Activated naive CD8-positive, alpha-beta T cell treated with anti-CD3 and anti-CD28 coated beads for 36 hours (primary cell): ENCODE measurements around the gene TNFRSF6B. TPM values are rescaled to one million over a fixed set of nuclear protein-coding genes. Genes with fewer than 3 reads are reported as not detected.
"Not testable (repeated sequence)": the region's sequence is repeated elsewhere in the genome, so short reads cannot be mapped to it uniquely, and the experiment has no call there.

ENCODE experiments used
- DNase-seq: peaks from one replicate; pipeline ENCODE4 v3.0.0; 2021
- H3K27ac Mint-ChIP-seq: one replicate; pipeline ENCODE4 v1.8.0; 2022; ENCODE audit warnings: mild to moderate bottlenecking, moderate library complexity, mixed read lengths
- H3K27me3 Mint-ChIP-seq: one replicate; pipeline ENCODE4 v1.8.0; 2022; ENCODE audit warnings: mild to moderate bottlenecking, mixed read lengths
- H3K36me3 Mint-ChIP-seq: one replicate; pipeline ENCODE4 v1.8.0; 2021; ENCODE audit warnings: mild to moderate bottlenecking, mixed read lengths
- H3K4me1 Mint-ChIP-seq: one replicate; pipeline ENCODE4 v1.8.0; 2021; ENCODE audit warnings: mixed read lengths
- H3K4me3 Mint-ChIP-seq: one replicate; pipeline ENCODE4 v1.8.0; 2022; ENCODE audit warnings: mild to moderate bottlenecking, moderate library complexity, mixed read lengths
- H3K9me3 Mint-ChIP-seq: one replicate; pipeline ENCODE4 v1.8.0; 2022; ENCODE audit warnings: mixed read lengths
- total RNA-seq, 2 experiments: library from RNA; stranded (reverse); gene quantifications; one replicate each; pipeline ENCODE4 v1.2.3, GENCODE V29; 2021

TNFRSF6B gene
- total RNA-seq, 2 experiments from 2014 or later: not detected

DNA sequence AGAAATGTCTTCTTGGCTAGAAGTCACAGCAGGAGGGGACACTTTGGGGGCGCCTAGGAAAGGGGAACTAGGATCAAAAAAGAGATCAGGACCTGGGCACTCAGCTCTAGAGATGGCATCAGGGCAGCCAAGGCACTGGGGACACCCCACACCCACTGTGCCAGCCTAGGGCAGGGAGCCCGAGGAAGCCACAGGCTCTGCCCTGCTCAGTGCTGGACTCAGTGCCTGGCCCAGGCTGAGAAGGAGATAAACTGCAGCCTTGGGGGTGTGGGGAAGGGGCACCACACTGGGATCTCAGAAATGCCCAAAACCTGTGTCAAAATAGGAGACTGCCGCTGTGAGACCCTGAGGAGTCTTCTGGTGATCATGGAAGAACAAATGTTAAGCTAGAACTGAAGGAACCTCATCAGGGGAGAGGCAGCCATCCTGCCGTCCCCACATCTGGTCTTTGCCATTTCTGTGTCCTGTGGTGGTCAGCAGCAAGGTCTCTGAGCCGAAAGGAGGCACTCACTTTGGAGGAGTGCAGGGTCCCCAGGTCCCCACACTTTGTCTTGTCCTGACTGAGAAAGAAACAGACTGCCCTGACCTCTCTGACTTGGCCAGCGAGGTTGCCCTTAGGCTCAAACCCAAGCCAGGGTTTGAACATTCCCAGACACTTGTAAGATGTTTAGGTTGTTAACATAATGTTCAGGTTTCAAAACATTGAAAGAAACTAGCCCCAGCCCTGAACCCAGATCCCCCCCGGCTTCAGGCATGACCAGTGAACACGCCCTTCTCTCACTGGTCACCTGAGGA, 9.0 kb downstream of the TNFRSF6B start:
- DNase-seq: no peak
- Mint-ChIP-seq H3K4me3 (no peak overlapping the region), H3K27me3 (no peaks in the 10 kb centered on the region), H3K27ac (peak overlapping the region; percentile 42), H3K36me3 (peaks cover 30% of the 10 kb centered on the region), H3K4me1 (peaks cover 22% of the 10 kb centered on the region), H3K9me3 (no peaks in the 10 kb centered on the region)

DNA sequence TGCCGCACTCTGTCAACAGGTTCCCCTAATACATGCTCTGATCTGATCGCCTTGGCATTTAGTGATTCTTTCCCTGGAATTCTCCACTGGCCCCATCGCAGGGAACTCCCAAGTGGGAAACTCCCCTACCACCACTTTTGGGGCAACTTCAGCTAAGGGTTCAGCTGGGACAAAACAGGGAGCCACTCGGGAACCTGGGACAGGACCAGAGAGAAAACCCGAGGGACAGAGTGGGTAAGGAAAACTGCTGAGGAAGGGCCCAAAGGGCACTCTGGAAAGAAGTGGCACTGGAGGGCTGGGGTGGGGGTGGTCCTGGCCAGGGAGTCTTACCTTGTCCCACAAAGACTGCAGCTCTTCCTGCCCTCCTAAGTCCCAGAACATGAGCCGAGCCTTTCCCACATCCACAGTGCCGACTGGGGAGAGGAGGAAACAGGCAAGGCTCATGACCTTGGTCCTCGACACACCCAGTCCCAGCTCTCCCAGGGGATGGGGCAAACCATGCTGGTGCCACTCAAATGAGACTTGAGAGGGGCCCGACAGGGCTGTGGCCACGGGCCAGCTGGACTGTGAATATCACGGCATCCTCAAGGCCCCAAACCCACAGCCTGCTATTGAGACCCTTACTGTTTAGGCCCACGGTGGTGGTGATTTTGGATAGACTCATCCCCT, 9.7 kb downstream of the TNFRSF6B start:
- no peak for DNase-seq
- Mint-ChIP-seq H3K4me3 (peak overlapping the region; percentile 86), H3K9me3 (no peaks in the 10 kb centered on the region), H3K27ac (peak overlapping the region; percentile 79), H3K27me3 (no peaks in the 10 kb centered on the region), H3K36me3 (peaks cover 37% of the 10 kb centered on the region), H3K4me1 (peaks cover 29% of the 10 kb centered on the region)

DNA sequence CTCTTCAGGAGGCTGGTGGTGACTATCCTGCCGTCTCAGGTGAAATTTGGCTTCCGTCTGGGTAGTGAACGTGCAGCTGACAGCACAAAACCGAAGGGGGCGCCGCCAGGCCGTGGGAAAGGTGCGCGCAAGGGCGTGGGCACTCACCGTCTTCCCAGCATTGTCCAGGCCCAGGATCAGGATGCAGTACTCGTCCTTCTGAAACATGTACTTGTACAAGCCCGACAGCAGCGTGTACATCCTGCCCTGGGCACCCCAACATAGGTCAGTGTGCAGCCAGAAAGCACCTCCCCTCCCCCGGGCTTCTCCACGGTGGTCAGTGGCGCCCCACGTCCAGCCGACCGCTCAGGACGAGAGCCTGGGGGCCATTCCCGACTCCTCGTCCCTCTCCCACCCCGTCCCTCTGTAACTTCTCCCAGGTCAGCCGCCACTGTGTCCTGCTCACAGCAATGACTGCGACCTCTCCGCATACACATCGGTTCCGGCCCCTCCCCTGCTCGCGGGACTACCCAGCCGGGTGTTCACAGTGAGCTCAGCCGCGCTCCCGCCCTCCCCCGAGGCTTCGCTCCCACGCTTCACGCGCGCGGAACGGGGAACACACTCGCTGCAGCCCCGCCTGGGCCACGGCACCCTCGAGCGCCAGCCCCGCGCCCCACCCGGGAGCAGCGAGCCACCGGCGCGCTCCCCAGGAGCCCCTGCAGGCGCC, 10.6 kb downstream of the TNFRSF6B start:
- Mint-ChIP-seq H3K36me3 (peaks cover 44% of the 10 kb centered on the region), H3K27ac (peak overlapping the region; percentile 79), H3K27me3 (no peaks in the 10 kb centered on the region), H3K9me3 (no peaks in the 10 kb centered on the region), H3K4me3 (peak overlapping the region; percentile 86), H3K4me1 (peaks cover 30% of the 10 kb centered on the region)
- peak; percentile 75 for DNase-seq

DNA sequence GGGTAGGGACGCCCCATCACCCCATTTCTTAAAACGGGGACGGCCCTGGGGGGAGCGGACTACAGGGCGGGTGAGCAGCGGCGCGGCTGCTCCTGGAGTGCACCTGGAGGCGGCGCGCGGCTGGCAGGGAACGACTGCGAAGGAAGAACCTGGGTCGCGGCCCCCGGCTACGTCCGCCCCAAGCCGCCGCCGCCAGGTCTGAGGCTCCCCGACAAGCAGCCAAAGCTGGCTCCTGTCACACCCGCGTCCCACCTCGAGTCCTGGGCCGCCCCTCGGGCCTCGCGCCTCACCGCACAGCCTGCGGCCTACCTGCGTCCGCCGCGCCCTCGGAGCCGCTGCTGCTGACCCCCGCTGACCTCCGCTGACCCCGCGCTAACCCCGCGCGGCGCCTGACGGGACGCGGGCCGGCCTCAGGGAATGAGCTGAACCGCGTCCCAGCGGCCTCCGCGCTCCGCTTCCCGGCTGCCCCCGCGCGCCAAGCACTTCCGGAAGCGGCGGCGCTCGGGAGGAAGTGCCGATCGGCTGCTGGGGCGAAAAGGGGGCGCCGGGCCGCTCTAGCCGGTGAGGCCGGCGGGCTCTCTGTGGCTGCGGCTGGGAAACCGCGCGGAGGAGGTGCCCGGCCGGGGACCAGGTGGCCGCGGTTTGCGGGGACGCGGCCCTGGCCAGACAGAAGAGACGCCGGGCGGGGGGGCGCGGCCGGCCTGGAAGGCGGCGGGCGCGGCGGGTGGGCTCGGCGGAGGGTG, 11.3 kb downstream of the TNFRSF6B start, which contains the start of the genes ARFRP1 and ZGPAT:
TSS of gene ARFRP1 (minus strand) at position 419 of the 743 bp plus-strand sequence. CDS start 885 bp downstream, outside the sequence.
TSS of gene ZGPAT (plus strand) at position 482 of the 743 bp plus-strand sequence. CDS start 542 bp downstream, outside the sequence.
- no peaks in the 10 kb centered on the region for H3K27me3 Mint-ChIP-seq
- H3K4me1 Mint-ChIP-seq: peaks cover 30% of the 10 kb centered on the region
- H3K9me3 Mint-ChIP-seq: no peaks in the 10 kb centered on the region
- peak within 1 kb of the TSS; percentile 89 for H3K4me3 Mint-ChIP-seq
- peaks cover 51% of the 10 kb centered on the region for H3K36me3 Mint-ChIP-seq
- DNase-seq: peak; percentile 92
- H3K27ac Mint-ChIP-seq: peak within 1 kb of the TSS; percentile 79

DNA sequence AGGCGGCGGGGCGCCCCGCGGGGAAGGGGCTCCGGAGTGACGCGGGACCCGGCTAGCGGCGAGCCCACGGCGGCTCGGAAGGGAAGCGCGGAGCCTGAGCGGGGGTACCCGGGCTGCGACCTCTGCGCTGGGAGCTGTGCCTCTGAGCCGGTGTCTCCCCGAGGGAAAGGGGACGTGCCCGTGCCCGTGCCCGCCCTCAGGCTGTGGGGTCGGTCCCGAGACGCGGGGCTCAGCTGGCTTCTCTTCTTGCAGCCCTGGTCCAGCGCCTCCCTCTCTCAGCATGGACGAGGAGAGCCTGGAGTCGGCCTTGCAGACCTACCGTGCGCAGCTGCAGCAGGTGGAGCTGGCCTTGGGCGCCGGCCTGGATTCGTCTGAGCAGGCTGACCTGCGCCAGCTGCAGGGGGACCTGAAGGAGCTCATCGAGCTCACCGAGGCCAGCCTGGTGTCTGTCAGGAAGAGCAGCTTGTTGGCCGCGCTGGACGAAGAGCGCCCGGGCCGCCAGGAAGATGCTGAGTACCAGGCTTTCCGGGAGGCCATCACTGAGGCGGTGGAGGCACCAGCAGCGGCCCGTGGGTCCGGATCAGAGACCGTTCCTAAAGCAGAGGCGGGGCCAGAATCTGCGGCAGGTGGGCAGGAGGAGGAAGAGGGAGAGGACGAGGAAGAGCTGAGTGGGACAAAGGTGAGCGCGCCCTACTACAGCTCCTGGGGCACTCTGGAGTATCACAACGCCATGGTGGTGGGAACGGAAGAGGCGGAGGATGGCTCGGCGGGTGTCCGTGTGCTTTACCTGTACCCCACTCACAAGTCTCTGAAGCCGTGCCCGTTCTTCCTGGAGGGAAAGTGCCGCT, 12.1 kb downstream of the TNFRSF6B start:
- H3K27ac Mint-ChIP-seq: peak overlapping the region; percentile 63
- peaks cover 30% of the 10 kb centered on the region for H3K4me1 Mint-ChIP-seq
- no peaks in the 10 kb centered on the region for H3K27me3 Mint-ChIP-seq
- no peaks in the 10 kb centered on the region for H3K9me3 Mint-ChIP-seq
- peaks cover 53% of the 10 kb centered on the region for H3K36me3 Mint-ChIP-seq
- peak; percentile 33 for DNase-seq
- peak overlapping the region; percentile 89 for H3K4me3 Mint-ChIP-seq

DNA sequence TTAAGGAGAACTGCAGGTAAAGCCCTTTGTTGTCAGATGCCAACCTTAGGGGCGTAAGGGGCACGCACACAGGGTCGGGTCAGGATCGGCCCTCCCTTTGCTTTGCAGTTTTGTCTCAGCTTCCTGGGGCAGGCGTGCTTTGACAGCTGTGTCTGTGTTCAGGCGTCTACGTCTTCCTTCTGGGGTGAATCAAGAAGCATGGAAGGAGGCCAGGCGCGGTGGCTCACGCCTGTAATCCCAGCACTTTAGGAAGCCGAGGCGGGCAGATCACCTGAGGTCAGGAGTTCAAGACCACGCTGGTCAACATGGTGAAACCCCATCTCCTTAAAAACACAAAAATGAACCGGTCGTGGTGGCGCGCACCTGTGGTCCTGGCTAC, 12.7 kb downstream of the TNFRSF6B start:
- Mint-ChIP-seq H3K9me3 (peaks cover 3% of the 10 kb centered on the region), H3K27ac (peak overlapping the region; percentile 63), H3K4me3 (peak overlapping the region; percentile 89), H3K36me3 (peaks cover 58% of the 10 kb centered on the region), H3K27me3 (no peaks in the 10 kb centered on the region), H3K4me1 (peaks cover 30% of the 10 kb centered on the region)
- no peak for DNase-seq

DNA sequence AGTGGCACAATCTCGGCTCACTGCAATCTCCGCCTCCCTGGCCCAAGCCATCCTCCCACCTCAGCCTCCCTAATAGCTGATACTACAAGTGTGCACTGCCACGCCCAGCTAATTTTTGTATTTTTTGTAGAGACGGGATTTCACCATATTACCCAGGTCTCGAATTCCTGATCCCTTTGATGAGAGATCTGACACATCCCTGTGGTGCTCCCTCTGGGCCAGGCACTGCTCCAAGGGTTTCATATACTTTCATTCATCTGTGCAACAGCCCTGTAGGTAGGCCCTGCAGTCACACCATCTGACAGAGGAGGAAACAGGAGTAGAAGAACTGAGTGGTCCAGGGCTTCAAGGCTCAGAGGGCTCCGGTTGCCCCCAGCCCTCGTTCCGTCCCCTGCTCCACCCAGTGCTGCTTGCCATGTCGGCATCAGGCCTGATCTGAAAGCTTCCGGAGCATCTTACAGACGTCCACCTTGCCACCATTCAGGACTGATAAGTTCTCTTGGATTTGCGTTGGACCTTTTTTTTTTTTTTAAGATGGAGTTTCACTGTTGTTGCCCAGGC, 14.7 kb downstream of the TNFRSF6B start:
- H3K9me3 Mint-ChIP-seq: peaks cover 12% of the 10 kb centered on the region
- no peak overlapping the region for H3K27ac Mint-ChIP-seq
- DNase-seq: no peak
- H3K36me3 Mint-ChIP-seq: peaks cover 66% of the 10 kb centered on the region
- peaks cover 30% of the 10 kb centered on the region for H3K4me1 Mint-ChIP-seq
- H3K27me3 Mint-ChIP-seq: no peaks in the 10 kb centered on the region
- H3K4me3 Mint-ChIP-seq: no peak overlapping the region

DNA sequence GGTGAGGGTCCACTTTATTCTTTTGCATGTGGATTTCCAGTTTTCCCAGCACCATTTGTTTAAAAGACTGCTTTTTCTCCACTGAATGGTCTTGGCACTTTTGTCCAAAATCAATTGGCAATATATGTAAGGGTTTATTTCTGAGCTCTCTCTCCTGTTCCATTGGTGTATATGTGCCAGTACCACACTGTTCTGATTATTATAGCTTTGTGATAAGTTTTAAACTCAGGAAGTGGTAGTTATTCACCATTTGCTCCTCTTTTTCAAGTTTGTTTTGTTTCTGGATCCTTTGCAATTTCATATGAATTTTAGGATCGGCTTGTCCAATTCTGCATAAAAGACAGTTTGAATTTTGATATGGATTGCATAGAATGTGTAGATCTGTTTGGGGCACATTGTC, 15.7 kb downstream of the TNFRSF6B start:
- Mint-ChIP-seq H3K27ac (no peak overlapping the region), H3K4me3 (no peak overlapping the region), H3K27me3 (no peaks in the 10 kb centered on the region)

DNA sequence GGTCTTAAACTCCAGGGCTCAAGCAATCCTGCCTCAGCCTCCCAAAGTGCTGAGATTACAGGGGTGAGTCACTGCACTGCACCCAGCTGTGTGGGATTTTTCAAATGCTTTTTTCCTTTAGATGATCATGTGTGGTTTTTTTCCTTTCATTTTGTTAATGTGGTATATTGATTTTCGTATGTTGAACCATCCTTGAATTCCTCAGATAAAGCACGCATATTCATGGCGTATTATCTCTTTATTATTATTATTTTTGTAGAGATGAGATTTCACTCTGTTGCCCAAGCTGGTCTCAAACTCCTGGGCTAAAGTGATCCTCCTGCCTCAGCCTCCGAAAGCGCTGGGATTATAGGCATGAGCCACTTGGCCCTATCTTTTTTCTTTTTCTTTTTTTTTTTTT, 18.4 kb downstream of the TNFRSF6B start:
- peaks cover 23% of the 10 kb centered on the region for H3K4me1 Mint-ChIP-seq
- H3K27ac Mint-ChIP-seq: no peak overlapping the region

More for the DNA sequence above, 15.7 kb downstream of the TNFRSF6B start:
- peaks cover 70% of the 10 kb centered on the region for H3K36me3 Mint-ChIP-seq
- peaks cover 15% of the 10 kb centered on the region for H3K9me3 Mint-ChIP-seq
- peaks cover 27% of the 10 kb centered on the region for H3K4me1 Mint-ChIP-seq
- no peak for DNase-seq

DNA sequence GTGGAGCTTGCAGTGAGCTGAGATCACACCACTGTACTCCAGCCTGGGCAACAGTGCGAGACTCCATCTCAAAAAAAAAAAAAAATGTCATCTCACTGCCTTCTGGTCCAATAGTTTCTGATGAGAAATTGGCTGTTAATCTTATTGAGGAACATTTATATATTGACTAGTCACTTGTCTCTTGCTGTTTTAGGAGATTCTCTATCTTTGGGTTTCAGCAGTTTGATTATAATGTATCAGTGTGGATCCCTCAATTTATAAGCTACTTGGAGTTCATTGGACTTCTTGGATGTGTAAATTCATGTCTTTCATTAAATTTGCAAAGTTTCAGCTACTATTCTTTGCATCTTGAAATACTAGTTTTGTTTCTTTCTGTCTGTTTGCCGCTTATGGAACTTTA, 22.5 kb downstream of the TNFRSF6B start:
- no peak for DNase-seq
- Mint-ChIP-seq H3K4me1 (peaks cover 18% of the 10 kb centered on the region), H3K9me3 (peaks cover 21% of the 10 kb centered on the region), H3K4me3 (no peak overlapping the region), H3K27ac (no peak overlapping the region), H3K27me3 (no peaks in the 10 kb centered on the region), H3K36me3 (peaks cover 73% of the 10 kb centered on the region)

More for the DNA sequence above, 18.4 kb downstream of the TNFRSF6B start:
- Mint-ChIP-seq H3K36me3 (peaks cover 81% of the 10 kb centered on the region), H3K27me3 (no peaks in the 10 kb centered on the region), H3K4me3 (no peak overlapping the region), H3K9me3 (peaks cover 21% of the 10 kb centered on the region)
- DNase-seq: no peak

DNA sequence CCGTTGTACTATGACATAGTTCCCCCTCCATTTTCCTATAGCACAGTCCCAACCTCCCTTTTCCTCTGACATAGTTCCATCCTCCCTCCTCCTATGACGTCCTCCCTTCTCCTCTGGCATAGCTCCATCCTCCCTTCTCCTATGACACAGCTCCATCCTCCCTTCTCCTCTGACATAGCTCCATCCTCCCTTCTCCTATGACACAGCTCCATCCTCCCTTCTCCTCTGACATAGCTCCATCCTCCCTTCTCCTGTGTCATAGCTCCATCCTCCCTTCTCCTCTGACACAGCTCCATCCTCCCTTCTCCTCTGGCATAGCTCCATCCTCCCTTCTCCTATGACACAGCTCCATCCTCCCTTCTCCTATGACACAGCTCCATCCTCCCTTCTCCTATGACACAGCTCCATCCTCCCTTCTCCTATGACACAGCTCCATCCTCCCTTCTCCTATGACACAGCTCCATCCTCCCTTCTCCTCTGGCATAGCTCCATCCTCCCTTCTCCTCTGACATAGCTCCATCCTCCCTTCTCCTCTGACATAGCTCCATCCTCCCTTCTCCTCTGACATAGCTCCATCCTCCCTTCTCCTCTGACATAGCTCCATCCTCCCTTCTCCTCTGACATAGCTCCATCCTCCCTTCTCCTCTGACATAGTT, 26.6 kb downstream of the TNFRSF6B start:
- Mint-ChIP-seq H3K9me3 (peaks cover 12% of the 10 kb centered on the region), H3K4me1 (peaks cover 20% of the 10 kb centered on the region)
- not testable (repeated sequence) for H3K27me3 Mint-ChIP-seq

DNA sequence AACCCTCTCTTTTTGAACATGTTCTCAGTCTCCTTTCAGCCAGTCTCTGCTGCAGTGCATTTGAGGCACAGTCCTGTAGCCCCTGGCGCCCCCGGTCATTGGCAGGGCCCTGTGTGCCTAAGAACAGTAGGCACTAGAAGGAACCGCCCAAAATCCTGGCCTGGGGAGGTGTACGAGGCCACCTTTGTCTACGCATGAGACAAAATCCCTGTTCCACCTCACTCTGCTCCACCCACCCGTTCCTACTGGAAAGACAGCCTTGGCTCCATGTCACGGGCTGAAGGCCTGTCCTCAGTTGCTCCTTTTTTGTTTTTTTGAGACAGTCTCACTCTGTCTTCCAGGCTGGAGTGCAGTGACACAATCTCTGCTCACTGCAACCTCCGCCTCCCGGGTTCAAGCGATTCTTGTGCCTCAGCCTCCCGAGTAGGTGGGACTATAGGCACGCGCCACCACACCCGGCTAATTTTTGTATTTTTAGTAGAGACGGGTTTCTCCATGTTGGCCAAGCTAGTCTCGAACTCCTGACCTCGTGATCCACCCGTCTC, 33.8 kb downstream of the TNFRSF6B start:
- DNase-seq, H3K27ac Mint-ChIP-seq, H3K4me3 Mint-ChIP-seq, H3K27me3 Mint-ChIP-seq: not testable (repeated sequence)
- peaks cover 33% of the 10 kb centered on the region for H3K36me3 Mint-ChIP-seq
- H3K9me3 Mint-ChIP-seq: peaks cover 11% of the 10 kb centered on the region
- peaks cover 37% of the 10 kb centered on the region for H3K4me1 Mint-ChIP-seq

More for the DNA sequence above, 26.6 kb downstream of the TNFRSF6B start:
- not testable (repeated sequence) for DNase-seq, H3K4me3 Mint-ChIP-seq, H3K27ac Mint-ChIP-seq
- H3K36me3 Mint-ChIP-seq: peaks cover 65% of the 10 kb centered on the region

DNA sequence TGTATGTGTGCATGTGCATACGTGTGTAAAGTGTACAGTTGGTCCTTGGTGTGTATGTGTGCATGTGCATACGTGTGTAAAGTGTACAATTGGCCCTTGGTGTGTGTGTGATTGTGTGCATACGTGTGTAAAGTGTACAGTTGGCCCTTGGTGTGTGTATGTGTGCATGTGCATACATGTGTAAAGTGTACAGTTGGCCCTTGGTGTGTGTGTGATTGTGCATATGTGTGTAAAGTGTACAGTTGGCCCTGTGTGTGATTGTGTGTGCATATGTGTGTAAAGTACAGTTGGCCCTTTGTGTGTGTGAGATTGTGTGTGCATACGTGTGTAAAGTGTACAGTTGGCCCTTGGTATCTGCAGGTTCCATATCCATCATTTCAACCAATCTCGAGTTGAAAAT, 35.0 kb downstream of the TNFRSF6B start:
- H3K27me3 Mint-ChIP-seq: no peaks in the 10 kb centered on the region
- H3K9me3 Mint-ChIP-seq: peaks cover 7% of the 10 kb centered on the region
- DNase-seq: no peak
- H3K4me1 Mint-ChIP-seq: peaks cover 45% of the 10 kb centered on the region
- peaks cover 25% of the 10 kb centered on the region for H3K36me3 Mint-ChIP-seq
- no peak overlapping the region for H3K27ac Mint-ChIP-seq
- no peak overlapping the region for H3K4me3 Mint-ChIP-seq
